GM19452 (cell line): ENCODE results near the gene DDX11.
"Not testable (repeated sequence)": the region's sequence is repeated elsewhere in the genome, so short reads cannot be mapped to it uniquely, and the experiment has no call there.

Experiments used
- ATAC-seq: cut with Tn5 transposase; IDR thresholded peaks from one replicate; pipeline ENCODE4 v1.9.1; 2021; ENCODE audit not compliant: unreplicated experiment

Gene DDX11

DNA sequence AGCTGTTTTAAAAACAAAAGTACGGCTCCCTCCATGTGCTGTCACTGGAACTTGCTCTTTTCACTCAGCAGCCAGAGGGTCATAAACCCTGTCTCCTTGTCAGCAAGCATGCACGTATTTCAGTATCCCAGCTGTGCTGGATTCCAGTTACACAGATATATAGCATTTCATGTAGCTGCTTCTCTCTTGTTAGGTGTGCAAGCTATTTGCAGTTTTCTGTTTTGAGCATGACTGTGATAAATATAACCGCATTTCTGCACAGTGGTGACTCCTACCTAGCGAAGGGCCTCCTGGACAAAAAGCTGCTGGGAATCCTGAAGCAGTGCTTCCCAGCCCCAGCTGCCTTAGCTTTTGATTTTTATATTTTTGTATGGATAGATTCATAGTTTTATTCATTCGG lies 24.7 kb downstream of the DDX11 start:
- ATAC-seq, result not testable (repeated sequence)

DNA sequence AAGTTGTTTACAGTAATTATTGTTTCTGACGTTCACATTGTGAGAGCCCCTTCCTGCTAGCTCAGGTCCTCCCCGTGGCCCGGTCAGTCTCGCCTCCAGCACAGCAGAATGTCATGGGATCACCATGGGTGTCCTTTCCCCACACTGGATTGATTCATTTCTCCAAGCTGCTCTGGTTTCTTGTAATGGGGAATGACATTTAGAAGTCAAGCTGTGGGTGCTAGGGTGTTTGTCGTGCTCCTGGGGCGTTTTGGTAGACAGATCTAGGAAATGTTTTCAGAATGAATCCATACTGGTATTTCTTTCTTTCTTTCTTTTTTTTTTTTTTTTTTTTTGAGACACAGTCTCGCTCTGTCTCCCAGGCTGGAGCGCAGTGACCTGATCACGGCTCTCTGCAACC lies 25.1 kb downstream of the DDX11 start:
- not testable (repeated sequence) for ATAC-seq

DNA sequence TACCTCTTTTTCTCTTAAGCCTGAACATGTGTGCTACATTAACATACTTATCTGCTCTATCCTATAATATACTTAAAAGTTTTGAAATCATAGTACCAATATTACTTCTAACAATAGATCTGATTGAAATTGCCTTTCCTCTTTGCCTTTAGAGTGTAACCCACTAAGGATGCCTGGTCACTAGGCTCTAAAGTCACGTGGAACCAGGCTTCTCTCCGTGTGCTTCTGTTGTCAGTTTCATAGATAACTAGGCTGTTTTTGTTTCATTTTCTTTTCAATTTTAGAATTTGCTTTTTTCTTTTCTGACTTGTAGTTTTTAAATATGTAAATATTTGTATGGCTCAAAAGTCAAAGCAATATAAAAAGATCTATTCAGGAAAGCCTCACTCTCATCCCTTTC lies 25.8 kb downstream of the DDX11 start:
- ATAC-seq, result not testable (repeated sequence)

DNA sequence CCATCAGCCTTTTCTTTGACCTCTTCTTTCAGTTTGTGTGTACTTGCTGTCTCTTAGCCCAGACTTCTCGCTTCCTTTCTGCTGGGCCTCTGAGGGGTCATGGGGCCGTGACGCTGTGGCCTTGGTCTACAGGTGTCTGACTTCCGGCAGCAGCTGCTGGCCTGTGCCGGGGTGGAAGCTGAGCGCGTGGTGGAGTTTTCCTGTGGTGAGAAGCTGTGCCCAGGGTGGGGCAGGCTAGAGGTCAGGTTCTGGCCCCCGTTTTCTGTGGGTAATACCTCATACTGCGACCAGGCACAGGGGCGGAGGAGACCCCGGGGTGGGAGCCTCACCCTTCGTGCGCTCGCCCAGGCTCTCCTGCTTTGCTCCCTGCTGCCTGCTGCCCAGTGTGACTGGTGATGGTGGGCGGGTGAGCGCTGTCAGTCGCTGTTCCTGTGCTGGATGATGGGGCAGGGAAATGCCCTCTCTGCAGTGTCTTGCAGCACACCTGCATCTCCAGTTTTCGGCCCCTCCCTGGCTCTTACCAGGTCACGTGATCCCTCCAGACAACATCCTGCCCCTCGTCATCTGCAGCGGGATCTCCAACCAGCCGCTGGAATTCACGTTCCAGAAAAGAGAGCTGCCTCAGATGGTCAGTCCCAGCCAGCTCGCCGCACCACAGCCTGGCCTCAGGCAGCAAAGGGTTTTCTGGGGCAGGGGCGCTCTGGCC lies 27.0 kb downstream of the DDX11 start:
- not testable (repeated sequence) for ATAC-seq

DNA sequence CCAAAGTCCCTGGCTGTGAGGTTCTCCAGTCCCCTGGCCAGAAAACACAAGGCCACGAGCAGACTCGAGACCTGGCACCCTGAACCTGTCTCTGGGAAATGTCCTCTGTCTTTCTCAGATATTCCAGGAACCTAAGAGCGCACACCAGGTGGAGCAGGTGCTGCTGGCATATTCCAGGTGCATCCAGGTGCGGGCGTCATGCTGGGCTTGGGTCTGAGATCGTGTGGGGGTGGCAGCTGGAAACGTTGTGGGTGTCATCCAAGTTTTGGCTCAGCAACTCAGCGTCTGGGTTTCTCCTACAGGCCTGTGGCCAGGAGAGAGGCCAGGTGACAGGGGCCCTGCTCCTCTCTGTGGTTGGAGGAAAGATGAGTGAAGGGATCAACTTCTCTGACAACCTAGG lies 28.5 kb downstream of the DDX11 start:
- ATAC-seq, result not testable (repeated sequence)

DNA sequence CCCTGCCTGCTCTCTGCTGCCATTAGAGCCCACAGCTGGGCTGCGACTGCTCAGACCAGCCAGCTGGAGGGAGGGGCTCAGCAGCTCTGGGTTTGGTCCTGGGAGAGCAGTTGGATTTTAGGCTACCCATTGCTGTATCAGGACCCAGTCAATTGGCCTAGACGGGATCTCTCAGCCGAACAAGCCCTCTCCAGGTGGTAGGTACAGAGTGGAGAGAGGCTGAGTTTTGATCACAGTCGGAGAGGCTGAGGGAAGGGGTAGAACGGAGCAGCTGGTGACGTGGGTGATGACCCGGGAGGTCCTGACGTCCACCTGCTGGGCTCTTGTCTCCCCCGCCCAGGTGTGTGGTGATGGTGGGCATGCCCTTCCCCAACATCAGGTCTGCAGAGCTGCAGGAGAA lies 28.9 kb downstream of the DDX11 start:
- ATAC-seq, result not testable (repeated sequence)

DNA sequence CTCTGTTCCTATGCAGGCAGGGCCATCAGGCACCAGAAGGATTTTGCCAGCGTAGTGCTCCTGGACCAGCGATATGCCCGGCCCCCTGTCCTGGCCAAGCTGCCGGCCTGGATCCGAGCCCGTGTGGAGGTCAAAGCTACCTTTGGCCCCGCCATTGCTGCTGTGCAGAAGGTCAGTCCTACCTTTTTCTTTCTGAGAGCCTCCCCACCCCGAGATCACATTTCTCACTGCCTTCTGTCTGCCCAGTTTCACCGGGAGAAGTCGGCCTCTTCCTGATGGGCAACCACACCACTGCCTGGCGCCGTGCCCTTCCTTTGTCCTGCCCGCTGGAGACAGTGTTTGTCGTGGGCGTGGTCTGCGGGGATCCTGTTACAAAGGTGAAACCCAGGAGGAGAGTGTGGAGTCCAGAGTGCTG lies 29.9 kb downstream of the DDX11 start:
- not testable (repeated sequence) for ATAC-seq

DNA sequence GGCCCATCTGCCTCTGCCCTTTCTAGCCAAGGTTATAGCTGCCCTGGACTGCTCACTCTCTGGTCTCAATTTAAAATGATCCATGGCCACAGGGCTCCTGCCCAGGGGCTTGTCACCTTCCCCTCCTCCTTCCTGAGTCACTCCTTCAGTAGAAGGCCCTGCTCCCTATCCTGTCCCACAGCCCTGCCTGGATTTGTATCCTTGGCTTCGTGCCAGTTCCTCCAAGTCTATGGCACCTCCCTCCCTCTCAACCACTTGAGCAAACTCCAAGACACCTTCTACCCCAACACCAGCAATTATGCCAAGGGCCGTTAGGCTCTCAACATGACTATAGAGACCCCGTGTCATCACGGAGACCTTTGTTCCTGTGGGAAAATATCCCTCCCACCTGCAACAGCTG lies 30.6 kb downstream of the DDX11 start:
- ATAC-seq, result not testable (repeated sequence)

DNA sequence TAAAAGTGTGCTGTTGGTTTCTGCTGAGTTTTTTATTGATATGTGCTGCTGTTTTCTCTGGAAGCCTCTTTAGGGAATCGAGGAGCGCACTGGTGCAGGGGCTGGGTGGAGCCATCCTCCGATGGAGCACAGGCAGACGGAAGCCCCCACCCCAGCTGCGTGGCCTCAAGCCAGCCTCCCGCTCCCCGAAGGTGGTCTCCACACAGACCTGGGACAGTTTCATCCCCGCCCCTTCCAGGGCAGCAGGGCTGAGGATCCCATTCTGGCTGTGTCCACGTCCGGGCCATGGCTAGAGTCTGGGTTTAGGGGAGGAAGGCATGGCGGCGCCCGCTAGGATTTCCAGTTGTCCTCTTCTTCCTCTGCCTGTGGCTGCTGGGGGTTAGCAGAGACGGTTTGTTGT lies 31.1 kb downstream of the DDX11 start:
- not testable (repeated sequence) for ATAC-seq

DNA sequence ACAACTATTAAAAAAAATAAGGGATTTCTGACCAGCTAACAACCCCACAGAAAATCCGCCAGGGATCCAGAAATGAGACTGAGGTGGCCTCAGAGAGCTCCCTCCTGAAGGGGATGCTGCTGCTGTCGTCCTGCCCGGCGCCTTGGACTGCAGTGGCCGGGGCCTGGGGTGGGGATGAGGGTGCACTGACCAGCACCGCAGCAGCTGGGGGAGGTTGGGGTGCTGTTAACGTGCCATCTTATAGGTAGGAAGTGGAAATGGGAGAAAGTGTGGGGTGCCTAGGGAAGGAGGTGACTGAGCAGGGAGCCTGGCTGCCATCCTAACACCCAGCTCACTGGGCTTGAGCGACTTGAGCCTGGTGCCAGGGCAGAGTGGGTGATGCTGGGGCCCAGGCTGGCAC lies 32.0 kb downstream of the DDX11 start:
- ATAC-seq, result no peak

DNA sequence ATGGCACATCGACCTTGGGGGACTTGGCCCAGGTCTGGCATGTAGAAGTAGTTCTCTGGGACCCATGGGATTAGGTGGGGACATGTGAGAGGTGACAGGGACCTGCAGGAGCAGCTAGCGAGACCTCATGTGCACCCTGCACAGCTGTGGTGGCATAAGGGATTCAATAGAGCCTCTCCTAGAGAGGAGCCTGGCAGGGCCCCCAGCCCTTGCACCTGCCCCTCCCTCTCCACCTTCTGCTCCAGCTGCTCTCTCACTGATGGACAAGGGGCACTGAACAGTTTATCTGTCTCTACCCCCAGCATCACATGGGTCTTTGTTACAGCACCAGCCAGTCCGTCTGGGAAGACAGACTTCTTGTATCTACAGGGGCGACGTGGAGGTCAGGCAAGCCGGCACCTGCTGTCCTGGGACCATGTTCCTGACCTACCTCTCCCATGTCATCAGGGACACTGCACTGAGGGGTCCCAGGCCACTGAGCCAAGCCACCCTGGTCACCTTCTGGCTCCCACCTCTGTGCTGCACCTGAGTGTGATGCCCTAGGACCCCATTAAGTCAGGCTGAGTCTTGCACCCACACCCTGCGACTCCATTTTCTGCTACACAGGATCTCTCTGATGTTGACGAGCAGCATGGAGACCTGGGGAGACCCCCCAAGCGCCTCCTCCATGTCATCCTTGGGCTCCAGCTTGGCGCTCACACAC lies 32.6 kb downstream of the DDX11 start:
- no peak for ATAC-seq

DNA sequence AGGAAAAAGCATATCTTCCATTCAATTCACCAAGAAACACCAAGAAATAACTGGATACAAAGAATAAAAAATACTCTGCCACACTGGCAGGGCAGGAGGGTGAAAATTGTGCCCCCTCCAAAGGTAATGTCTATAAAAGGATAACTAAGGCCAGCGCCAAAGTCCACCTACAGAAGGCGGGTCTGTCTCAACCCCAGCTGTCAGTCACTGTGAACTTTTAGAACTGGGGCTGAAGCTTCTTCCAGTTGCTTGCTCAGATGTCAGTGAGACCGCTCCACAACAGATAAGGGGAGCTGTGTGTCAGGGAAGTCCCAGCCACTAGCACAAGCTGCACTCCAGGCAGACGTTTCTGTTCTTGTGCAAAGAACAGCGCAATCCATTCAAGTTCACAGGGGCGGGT lies 36.1 kb downstream of the DDX11 start:
- ATAC-seq, result not testable (repeated sequence)

DNA sequence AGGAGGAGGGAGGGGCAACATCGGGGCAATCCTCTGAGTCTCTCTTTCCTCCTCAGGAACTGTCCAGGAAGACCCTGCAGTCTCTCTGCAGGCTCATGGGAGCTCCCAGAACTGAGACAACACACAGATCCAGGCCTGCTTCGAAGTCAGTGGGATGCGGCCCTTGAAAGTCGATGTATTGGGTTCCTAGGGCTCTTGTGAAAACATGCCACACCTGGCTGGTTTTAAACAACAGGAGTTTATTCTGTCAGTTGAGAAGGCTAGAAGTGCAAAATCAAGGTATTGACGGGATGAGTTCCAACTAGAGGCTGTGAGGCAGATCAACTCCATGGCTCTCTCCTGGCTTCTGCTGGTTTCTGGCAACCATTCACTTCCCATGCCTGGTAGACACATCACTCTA lies 36.6 kb downstream of the DDX11 start:
- not testable (repeated sequence) for ATAC-seq

DNA sequence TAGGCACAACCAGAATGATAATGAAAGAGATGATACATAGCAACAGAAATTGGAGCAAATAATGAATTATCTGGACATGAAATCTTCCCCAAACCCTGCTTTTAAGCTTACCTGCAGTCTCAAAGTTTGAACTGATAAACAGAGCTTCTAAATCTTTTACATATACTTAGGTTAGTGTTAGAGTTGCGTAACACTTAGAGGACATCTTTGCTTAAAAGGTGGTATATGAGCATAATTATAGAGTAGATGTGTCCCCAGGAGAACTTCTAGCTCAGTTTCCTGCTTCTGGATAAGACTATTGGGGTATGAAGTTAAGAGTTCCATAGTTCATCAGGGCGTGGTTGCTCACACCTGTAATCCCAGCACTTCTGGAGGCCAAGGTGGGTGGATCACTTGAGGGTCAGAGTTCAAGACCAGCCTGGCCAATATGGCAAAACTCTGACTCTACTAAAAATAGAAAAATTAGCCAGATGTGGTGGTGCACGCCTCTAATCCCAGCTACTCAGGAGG lies 41.5 kb downstream of the DDX11 start:
- not testable (repeated sequence) for ATAC-seq

DNA sequence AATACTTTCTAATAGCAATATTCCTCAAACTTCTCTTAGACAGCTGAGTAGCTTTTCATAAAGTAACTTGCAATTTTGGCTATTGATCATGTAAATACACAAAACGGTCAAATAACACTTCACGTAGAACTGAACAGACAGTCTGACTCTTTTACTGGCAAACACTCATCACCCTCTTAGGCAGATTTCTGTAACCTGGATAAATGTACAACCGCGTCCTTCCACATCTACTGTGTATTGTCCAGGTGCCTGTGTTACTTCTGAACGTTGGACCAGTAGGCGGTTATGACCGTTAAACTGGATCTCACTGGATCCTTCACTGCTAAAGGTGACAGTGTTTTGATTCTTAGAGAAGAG lies 43.2 kb downstream of the DDX11 start:
- ATAC-seq, result not testable (repeated sequence)

DNA sequence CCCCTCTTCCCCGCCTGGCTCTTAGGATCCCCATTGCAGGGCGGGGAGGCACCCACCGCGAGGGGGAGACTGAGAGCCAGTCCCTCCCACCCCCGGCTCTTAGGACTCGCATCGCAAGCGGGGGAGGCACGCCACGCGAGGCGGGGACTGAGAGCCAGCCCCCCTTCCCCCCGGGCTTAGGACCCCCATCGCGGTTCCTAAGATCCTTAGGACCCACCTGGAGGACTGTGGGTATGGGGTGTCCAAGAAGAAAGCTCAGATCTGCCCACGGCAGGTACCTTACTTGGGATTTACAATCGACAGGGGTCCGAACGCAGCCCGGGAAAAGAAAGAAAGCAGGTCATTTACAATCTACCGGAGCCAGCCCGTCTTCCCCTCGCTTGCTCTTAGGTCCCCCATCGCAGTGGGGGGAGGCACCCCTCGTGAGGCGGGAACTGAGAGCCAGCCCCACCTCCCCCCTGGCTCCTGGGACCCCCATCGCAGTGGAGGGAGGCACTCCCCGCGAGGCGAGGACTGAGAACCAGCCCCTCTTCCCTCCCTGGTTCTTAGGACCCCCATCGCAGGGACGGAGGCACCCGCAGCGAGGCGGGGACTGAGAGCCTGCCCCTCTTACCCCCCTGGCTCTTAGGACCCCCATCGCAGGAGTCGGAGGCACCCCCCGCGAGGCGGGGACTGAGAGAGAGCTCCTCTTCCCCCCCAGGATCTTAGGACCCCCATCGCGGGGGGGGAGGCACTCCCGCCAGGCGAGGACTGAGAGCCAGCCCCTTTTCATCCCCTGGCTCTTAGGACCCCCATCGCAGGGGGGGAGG lies 43.7 kb downstream of the DDX11 start:
- ATAC-seq, result peak; percentile 65

DNA sequence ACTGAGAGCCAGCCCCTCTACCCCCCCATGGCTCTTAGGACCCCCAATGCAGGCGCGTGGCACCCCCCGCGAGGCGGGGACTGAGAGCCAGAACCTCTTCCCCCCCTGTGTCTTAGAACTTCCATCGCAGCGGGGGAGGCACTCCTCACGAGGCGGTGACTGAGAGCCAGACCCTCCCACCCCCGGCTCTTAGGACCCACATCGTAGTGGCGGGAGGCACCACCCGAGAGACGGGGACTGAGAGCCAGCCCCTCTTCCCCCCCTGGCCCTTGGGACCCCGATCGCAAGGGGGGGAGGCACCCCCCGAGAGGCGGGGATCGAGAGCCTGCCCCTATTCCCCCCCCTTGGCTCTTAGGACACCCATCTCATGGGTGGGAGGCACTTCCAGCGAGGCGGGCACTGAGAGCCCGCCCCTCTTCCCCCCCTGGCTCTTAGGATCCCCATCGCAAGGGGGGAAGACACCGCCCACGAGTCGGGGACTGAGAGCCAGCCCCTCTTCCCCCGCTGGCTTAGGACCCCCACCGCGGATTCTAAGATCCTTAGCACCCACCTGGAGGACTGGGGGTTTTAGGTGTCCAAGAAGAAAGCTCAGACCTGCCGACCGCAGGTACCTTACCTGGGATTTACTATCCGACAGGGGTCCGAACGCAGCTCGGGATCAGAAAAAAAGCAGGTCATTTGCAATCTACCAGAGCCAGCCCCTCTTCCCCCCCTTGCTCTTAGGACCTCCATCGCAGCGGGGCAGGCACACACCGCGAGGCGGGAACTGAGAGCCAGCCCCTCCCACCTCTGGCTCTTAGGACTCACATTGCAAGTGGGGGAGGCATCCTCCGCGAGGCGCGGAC lies 44.9 kb downstream of the DDX11 start:
- ATAC-seq, result no peak

DNA sequence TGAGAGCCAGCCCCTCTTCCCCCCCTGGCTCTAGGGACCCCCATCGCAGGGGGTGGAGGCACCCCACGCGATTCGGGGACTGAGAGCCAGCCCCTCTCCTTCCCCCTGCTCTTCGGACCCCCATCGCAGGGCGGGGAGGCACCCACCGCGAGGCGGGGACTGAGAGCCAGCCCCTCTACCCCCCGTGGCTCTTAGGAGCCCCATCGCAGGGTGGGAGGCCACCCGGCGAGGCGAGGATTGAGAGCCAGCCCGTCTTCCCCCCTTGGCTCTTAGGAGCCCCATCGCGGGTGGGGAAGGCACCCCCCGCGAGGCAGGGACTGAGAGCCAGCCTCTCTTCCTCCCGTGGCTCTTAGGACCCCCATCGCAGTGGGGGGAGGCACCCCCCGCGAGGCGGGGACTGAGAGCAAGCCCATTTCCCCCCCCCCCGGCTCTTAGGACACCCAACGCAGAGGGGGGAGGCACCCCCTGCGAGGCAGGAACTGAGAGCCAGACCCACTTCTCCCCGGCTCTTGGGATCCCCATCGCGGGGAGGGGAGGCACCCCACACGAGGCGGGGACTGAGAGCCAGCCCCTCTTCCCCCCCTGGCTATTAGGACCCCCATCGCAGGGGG lies 45.6 kb downstream of the DDX11 start:
- no peak for ATAC-seq

DNA sequence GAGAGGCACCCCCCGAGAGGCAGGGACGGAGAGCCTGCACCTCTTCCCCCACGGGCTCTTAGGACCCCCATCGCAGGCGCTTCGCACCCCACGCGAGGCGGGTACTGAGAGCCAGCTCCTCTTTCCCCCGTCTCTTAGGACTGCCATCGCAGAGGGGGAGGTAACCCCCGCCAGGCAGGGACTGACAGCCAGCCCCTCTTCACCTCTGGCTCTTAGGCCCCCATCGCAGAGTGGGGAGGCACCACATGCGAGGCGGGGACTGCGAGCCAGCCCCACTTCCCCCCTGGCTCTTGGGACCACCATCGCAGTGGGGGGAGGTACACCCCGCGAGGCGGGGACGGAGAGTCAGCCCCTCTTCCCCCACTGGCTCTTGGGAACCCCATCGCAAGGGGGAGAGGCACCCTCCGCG lies 46.1 kb downstream of the DDX11 start:
- no peak for ATAC-seq

DNA sequence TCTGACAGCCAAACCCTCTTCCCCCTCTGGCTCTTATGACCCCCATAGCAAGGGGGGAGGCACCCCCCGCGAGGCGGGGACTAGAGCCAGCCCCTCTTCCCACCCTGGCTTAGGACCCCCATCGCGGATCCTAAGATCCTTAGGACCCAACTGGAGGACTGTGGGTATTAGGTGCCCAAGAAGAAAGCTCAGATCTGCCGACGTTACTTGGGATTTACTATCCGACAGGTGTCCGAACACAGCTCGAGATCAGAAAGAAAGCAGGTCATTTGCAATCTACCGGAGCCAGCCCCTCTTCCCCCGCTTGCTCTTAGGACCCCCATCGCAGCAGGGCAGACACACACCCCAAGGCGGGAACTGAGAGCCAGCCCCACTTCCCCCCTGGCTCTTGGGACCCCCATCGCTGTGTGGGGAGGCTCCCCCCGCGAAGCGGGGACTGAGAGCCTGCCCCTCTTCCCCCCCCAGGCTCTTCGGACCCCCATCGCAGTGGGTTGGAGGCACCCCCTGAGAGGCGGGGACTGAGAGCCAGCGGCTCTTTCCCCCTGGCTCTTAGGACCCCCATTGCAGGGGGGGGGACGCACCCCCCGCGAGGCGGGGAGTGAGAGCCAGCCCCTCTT lies 46.8 kb downstream of the DDX11 start:
- ATAC-seq, result no peak
